HG03442 (cell line): ENCODE results near the gene VSTM2L.
"Not testable (repeated sequence)": the region's sequence is repeated elsewhere in the genome, so short reads cannot be mapped to it uniquely, and the experiment has no call there.

Source experiments
- ATAC-seq: cut with Tn5 transposase; IDR thresholded peaks from one replicate; pipeline ENCODE4 v1.9.1; 2021; ENCODE audit warnings: mild to moderate bottlenecking, moderate library complexity; ENCODE audit not compliant: unreplicated experiment

VSTM2L gene

GRCh38 chr20:37902504-37903313 is at the start of gene VSTM2L:
VSTM2L (plus strand) TSS chr20:37903127; CDS start chr20:37903351, 224 bp downstream.
- ATAC-seq = no peak

- no peak for ATAC-seq
Observed at GRCh38 chr20:37853823-37854375, 49.0 kb upstream of the VSTM2L start.

- not testable (repeated sequence) for ATAC-seq
Observed at GRCh38 chr20:37856034-37856433, 46.9 kb upstream of the VSTM2L start.

GRCh38 chr20:37856932-37857660 is 45.8 kb upstream of the VSTM2L start:
- no peak for ATAC-seq

GRCh38 chr20:37859406-37860171 is 43.3 kb upstream of the VSTM2L start:
- no peak for ATAC-seq

- ATAC-seq = no peak
Observed at GRCh38 chr20:37863289-37863688, 39.6 kb upstream of the VSTM2L start.

- no peak for ATAC-seq
Observed at GRCh38 chr20:37864298-37864697, 38.6 kb upstream of the VSTM2L start.

GRCh38 chr20:37866051-37866450 is 36.9 kb upstream of the VSTM2L start:
- ATAC-seq = no peak

- ATAC-seq = no peak
Observed at GRCh38 chr20:37867289-37868195, 35.4 kb upstream of the VSTM2L start.

- ATAC-seq = no peak
Observed at GRCh38 chr20:37868851-37869333, 34.0 kb upstream of the VSTM2L start.

GRCh38 chr20:37869334-37869861 is 33.5 kb upstream of the VSTM2L start:
- ATAC-seq = no peak

- no peak for ATAC-seq
Observed at GRCh38 chr20:37870294-37870693, 32.6 kb upstream of the VSTM2L start.

- ATAC-seq = no peak
Observed at GRCh38 chr20:37871751-37872150, 31.2 kb upstream of the VSTM2L start.

GRCh38 chr20:37872161-37872560 is 30.8 kb upstream of the VSTM2L start:
- no peak for ATAC-seq

GRCh38 chr20:37873884-37874283 is 29.0 kb upstream of the VSTM2L start:
- ATAC-seq = no peak

- no peak for ATAC-seq
Observed at GRCh38 chr20:37875460-37876175, 27.3 kb upstream of the VSTM2L start.

- ATAC-seq = no peak
Observed at GRCh38 chr20:37876863-37877262, 26.1 kb upstream of the VSTM2L start.

GRCh38 chr20:37877832-37878772 is 24.8 kb upstream of the VSTM2L start:
- ATAC-seq = no peak
